GM10847 (cell line): ENCODE data around the gene FARP1.

ENCODE experiments used
- POLR2A ChIP-seq: IDR thresholded peaks from 2 replicates; pipeline ENCODE4 v1.6.1; 2011; ENCODE audit not compliant: insufficient read length; ENCODE audit errors: extremely low read depth

The FARP1 gene

DNA sequence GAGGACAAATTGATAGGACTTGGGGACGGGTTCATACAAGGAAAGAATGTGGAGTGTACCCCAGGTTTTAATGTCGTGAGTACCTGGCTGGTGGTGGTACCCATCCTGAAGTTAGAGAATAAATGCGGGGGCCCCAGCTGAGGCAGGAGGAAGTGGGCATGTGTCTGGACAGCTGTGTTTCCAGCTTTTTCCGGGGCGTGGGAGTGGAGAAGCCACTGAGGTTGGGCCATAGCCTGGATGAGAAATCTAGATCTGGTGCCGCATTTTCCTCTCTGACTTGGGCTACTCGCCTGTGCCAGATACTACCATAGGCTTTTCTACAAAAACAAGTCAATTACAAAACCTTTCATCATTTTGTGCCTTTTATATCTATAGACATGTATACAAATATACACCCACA, 286.6 kb downstream of the FARP1 start:
- no peak for TF ChIP-seq POLR2A

- TF ChIP-seq POLR2A = no peak
These were observed 287.3 kb downstream of the FARP1 start for GRCh38 chr13:98429977-98430736.

- no peak for TF ChIP-seq POLR2A
These were observed 289.7 kb downstream of the FARP1 start for GRCh38 chr13:98432638-98433037.

GRCh38 chr13:98433654-98434053, 290.8 kb downstream of the FARP1 start:
- no peak for TF ChIP-seq POLR2A

DNA sequence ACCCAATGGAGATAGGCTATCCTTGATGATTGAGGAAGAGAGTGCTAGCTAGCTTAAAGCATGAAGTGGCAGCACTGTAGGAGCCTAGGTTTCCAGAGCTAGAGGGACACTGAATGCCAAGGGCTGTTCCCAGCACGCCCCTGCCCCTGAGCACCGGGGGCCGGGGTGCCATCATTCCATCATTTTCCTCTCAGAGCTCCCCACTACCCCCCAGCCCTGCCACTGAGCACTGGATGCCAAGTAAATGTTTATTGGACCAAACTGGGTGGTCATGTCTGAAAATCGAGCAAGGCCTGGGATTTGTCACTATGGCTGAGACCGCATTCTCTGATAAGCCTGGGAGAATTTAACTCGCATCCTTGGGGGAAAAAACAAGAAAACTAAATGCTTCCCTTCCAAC, 291.2 kb downstream of the FARP1 start:
- TF ChIP-seq POLR2A = no peak

GRCh38 chr13:98435376-98435775, 292.5 kb downstream of the FARP1 start:
- no peak for TF ChIP-seq POLR2A

DNA sequence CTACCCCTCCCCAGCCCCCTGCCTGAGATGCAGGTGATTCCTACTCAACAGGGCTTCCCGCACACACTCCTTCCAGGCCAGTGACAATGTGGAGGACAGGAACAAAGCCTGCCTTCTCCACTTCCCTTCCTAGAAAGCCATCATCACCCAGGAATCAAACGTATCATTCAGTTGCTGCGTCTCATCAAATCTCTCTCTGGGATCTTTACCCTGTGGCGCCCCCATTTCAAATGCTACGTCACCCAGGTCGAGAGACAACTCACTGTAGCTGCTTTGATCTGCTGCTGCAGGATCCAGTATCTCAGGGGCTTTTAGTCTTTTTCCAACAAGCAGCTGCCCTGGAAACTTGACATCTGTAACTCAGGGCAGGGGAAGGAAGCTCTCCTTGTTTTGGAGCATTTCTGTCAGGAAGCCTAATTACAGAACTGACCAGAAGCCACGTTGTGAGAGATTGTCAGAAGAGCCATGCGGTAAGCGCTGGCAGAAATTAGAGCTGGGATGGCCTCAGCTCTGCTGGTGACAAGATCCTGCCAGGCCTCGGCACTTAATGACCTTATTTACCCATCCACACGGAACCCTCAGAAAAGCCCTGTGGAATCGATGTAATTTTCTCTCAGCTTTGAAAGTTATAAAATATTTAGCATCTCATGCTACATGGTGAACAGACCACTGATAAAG, 293.5 kb downstream of the FARP1 start:
- TF ChIP-seq POLR2A = no peak

- no peak for TF ChIP-seq POLR2A
These were observed 295.6 kb downstream of the FARP1 start for GRCh38 chr13:98438246-98439125.

GRCh38 chr13:98439126-98439828, 296.4 kb downstream of the FARP1 start:
- TF ChIP-seq POLR2A = no peak

DNA sequence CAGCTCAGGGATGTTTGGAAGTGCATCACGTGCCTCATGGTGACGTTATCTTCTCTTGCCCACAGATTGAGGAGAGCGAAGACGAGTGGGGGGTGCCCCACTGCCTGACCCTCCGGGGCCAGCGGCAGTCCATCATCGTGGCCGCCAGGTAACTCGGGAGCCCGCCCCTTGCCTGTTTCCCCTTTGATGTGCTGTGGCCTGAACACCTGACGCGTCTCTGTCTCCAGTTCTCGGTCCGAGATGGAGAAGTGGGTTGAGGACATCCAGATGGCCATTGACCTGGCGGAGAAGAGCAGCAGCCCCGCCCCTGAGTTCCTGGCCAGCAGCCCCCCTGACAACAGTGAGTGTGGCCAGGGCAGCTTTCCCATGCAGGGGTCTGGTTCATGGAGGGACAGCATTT, 297.0 kb downstream of the FARP1 start:
- no peak for TF ChIP-seq POLR2A

DNA sequence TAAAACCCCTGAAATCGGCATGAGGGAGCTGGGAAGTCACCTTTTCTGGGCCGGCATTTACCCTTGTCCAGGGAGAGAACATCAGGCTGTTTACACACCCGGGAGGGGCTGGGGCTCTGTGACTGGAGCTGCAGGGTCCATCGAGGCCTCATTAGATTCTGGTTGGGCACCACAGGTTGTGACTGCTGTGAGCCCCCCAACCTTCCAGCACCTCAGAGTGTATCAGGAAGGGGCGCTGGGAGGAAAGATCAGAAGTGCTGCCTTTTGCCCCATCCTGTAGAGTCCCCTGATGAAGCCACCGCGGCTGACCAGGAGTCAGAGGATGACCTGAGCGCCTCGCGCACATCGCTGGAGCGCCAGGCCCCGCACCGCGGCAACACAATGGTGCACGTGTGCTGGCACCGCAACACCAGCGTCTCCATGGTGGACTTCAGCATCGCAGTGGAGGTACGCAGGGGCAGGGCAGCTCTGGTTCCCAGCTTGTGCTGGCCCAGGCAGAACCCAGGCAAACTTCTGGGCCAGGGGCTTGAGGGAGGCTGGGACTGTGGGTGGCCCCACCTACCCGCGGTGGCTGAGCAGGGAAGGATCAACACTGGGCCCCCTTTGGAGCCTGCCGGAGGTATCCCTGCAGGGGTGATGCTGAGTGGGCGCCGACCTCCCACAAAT, 297.6 kb downstream of the FARP1 start:
- no peak for TF ChIP-seq POLR2A

DNA sequence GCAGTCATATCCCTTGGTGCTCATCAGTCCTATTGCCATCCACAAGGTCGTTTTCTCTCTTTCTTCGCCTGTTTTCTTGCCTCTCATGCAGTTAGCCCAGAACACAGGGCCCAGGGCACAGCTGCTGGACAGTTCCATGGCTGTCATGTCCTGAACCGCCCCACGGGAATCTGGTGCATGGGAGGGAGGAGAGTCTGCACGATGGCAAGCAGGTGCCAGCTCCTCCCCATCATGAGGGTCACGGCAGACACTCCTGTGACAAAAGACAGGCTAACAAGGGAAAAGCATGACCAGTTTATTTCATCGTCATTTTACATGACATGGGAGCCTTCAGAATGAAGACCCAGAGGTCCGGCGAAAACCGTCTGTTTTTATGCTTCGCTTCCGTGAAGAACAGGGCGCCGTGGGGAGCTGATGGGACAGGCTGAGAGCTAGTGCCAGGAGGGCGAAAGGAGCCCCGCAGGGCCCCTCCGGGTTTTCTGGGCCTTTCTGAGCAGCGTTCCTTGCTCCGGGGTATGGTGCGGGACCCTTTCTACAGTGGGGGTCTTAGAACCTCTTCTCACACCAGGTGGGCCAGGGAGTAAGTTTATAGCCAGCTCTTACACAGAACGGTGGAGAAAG, 298.3 kb downstream of the FARP1 start:
- no peak for TF ChIP-seq POLR2A

- no peak for TF ChIP-seq POLR2A
These were observed 299.7 kb downstream of the FARP1 start for GRCh38 chr13:98442391-98443230.

DNA sequence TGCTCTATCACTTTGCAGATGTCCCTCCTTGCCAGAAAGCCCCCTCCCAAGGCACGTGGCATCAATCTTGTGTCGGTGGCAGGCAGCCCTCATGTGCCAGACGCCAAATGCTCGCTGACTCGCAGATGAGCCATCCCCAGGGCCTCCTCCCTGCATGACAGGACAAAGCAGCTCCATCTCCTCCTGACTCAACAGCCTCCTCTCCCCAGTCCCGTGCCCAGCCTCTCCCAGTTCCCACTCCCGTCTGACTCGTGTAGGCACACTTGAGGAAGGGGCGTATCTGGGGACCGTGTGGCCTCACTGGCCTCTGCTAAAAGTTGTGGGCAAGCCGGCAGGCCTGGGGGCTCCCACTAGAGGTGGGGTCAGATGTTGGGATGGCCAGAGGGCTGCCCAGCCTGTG, 300.4 kb downstream of the FARP1 start:
- TF ChIP-seq POLR2A = no peak

DNA sequence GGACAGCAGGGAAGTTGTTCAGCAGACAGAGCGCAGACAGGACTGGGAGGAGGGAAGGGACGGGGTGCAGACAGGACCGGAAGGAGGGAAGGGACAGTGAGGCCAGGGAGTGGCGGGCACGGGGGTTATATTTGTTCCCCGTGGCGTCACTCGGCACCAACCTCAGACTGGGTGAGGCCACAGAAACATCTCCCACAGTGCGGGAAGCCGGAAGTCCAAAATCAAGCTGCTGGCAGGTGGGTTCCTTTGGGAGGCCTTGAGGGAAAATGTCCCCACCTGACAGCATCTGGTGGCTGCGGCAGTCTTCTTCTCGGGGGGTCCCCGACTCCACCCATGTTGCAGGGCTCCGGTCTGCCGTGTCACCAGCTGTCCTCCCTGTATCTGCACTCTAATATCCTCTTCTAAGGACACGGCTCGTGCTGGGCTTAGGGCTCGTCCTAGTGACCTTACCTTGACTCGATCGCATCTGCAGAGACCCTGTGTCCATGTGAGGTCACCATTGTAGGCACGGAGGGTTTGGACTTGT, 301.0 kb downstream of the FARP1 start:
- no peak for TF ChIP-seq POLR2A
